ENCODE results near the gene CAMK2G. TPM values are rescaled to one million over a fixed set of nuclear protein-coding genes. Genes with fewer than 3 reads are reported as not detected.
"Not testable (repeated sequence)": the region's sequence is repeated elsewhere in the genome, so short reads cannot be mapped to it uniquely, and the experiment has no call there.

CAMK2G gene
- total RNA-seq, 2 donors from 2014 or later = 20.9 to 21.7 TPM

GRCh38 chr10:73797324-73798025 lies 76.9 kb downstream of the CAMK2G start:
- Mint-ChIP-seq H3K36me3 (ENCODE audit: low read depth) (peaks cover 55% of the 10 kb centered on the region), H3K4me3 (no peak overlapping the region), H3K27ac (no peak overlapping the region), H3K9me3 (no peaks in the 10 kb centered on the region), H3K27me3 (ENCODE audit: insufficient read depth) (no peaks in the 10 kb centered on the region), H3K4me1 (no peaks in the 10 kb centered on the region)
- Histone ChIP-seq H3K36me3 (ENCODE audit: control insufficient read depth, insufficient read depth, low read length) (peaks cover 84% of the 10 kb centered on the region), H3K4me3 (ENCODE audit: low read length) (no peak overlapping the region), H3K9ac (ENCODE audit: extremely low read depth, low read length, poor library complexity, severe bottlenecking) (no peak overlapping the region), H3K9me3 (ENCODE audit: control insufficient read depth, low read length) (no peaks in the 10 kb centered on the region), H3K27ac (ENCODE audit: low read depth, low read length) (no peak overlapping the region), H3K4me1 (ENCODE audit: control insufficient read depth, insufficient read depth, low read length) (no peaks in the 10 kb centered on the region), H3K27me3 (ENCODE audit: control insufficient read depth, insufficient read depth, low read length, poor library complexity, severe bottlenecking) (no peaks in the 10 kb centered on the region)
- WGBS, 2 experiments (ENCODE audit: insufficient coverage in 1 of 2, insufficient read length in 1 of 2) = 95 to 100% methylated on average over 1 to 19 of the region's 19 CpGs
- no peak for DNase-seq
- no peak for TF ChIP-seq CTCF (conservative IDR thresholded peaks at IDR 0.05)

GRCh38 chr10:73796766-73797165 lies 77.6 kb downstream of the CAMK2G start:
- H3K27ac Mint-ChIP-seq = no peak overlapping the region
- Histone ChIP-seq H3K36me3 (ENCODE audit: control insufficient read depth, insufficient read depth, low read length) (peaks cover 81% of the 10 kb centered on the region), H3K27me3 (ENCODE audit: control insufficient read depth, insufficient read depth, low read length, poor library complexity, severe bottlenecking) (no peaks in the 10 kb centered on the region), H3K9ac (ENCODE audit: extremely low read depth, low read length, poor library complexity, severe bottlenecking) (no peak overlapping the region), H3K27ac (ENCODE audit: low read depth, low read length) (no peak overlapping the region), H3K9me3 (ENCODE audit: control insufficient read depth, low read length) (no peaks in the 10 kb centered on the region), H3K4me1 (ENCODE audit: control insufficient read depth, insufficient read depth, low read length) (no peaks in the 10 kb centered on the region), H3K4me3 (ENCODE audit: low read length) (no peak overlapping the region)
- no peaks in the 10 kb centered on the region for H3K4me1 Mint-ChIP-seq
- TF ChIP-seq CTCF (conservative IDR thresholded peaks at IDR 0.05) = no peak
- H3K4me3 Mint-ChIP-seq = no peak overlapping the region
- 93% methylated on average over 3 to 5 of the region's 5 CpGs for WGBS, 2 experiments (ENCODE audit: insufficient coverage in 1 of 2, insufficient read length in 1 of 2)
- peaks cover 54% of the 10 kb centered on the region for H3K36me3 Mint-ChIP-seq (ENCODE audit: low read depth)
- no peak for DNase-seq
- no peaks in the 10 kb centered on the region for H3K9me3 Mint-ChIP-seq
- no peaks in the 10 kb centered on the region for H3K27me3 Mint-ChIP-seq (ENCODE audit: insufficient read depth)

- not testable (repeated sequence) for H3K9me3 Mint-ChIP-seq; H3K9ac ChIP-seq (ENCODE audit: extremely low read depth, low read length, poor library complexity, severe bottlenecking); H3K4me1 ChIP-seq (ENCODE audit: control insufficient read depth, insufficient read depth, low read length); H3K9me3 ChIP-seq (ENCODE audit: control insufficient read depth, low read length); H3K27ac Mint-ChIP-seq; H3K27me3 ChIP-seq (ENCODE audit: control insufficient read depth, insufficient read depth, low read length, poor library complexity, severe bottlenecking); H3K4me1 Mint-ChIP-seq; DNase-seq; H3K27ac ChIP-seq (ENCODE audit: low read depth, low read length); H3K4me3 ChIP-seq (ENCODE audit: low read length); H3K4me3 Mint-ChIP-seq; H3K27me3 Mint-ChIP-seq (ENCODE audit: insufficient read depth)
- 94 to 95% methylated on average over 2 to 8 of the region's 8 CpGs for WGBS, 2 experiments (ENCODE audit: insufficient coverage in 1 of 2, insufficient read length in 1 of 2)
- H3K36me3 ChIP-seq (ENCODE audit: control insufficient read depth, insufficient read depth, low read length) = peaks cover 81% of the 10 kb centered on the region
- peaks cover 58% of the 10 kb centered on the region for H3K36me3 Mint-ChIP-seq (ENCODE audit: low read depth)
These were observed 78.3 kb downstream of the CAMK2G start for GRCh38 chr10:73796035-73796434.

- not testable (repeated sequence) for H3K9me3 ChIP-seq (ENCODE audit: control insufficient read depth, low read length); DNase-seq; H3K4me1 Mint-ChIP-seq; H3K9ac ChIP-seq (ENCODE audit: extremely low read depth, low read length, poor library complexity, severe bottlenecking); H3K27me3 Mint-ChIP-seq (ENCODE audit: insufficient read depth); H3K27ac ChIP-seq (ENCODE audit: low read depth, low read length); H3K4me3 ChIP-seq (ENCODE audit: low read length); H3K9me3 Mint-ChIP-seq; H3K4me3 Mint-ChIP-seq; H3K27me3 ChIP-seq (ENCODE audit: control insufficient read depth, insufficient read depth, low read length, poor library complexity, severe bottlenecking); H3K4me1 ChIP-seq (ENCODE audit: control insufficient read depth, insufficient read depth, low read length); H3K27ac Mint-ChIP-seq
- peaks cover 62% of the 10 kb centered on the region for H3K36me3 Mint-ChIP-seq (ENCODE audit: low read depth)
- peaks cover 78% of the 10 kb centered on the region for H3K36me3 ChIP-seq (ENCODE audit: control insufficient read depth, insufficient read depth, low read length)
- WGBS, 2 experiments (ENCODE audit: insufficient coverage in 1 of 2, insufficient read length in 1 of 2) = 93% methylated on average over 8 to 10 of the region's 10 CpGs
These were observed 78.9 kb downstream of the CAMK2G start for GRCh38 chr10:73795491-73795890.

Data from endodermal cell (in vitro differentiated cells).